K562 (cell line): ENCODE measurements around the gene ZFR2. TPM values are rescaled to one million over a fixed set of nuclear protein-coding genes. Genes with fewer than 3 reads are reported as not detected.

ENCODE experiments used
- ATAC-seq: fragments of 200-7000 bp; cut with Tn5 transposase; 3 replicates; pipeline ENCODE4 v1.9.1; 2020; ENCODE audit warnings: moderate library complexity
- BruUV-seq: library from RNA; stranded (reverse); fragments of 400-500 nt; replicated peaks from 2 replicates; lab custom pipeline; 2021; lab: Mats Ljungman, UMichigan
- CTCF ChIA-PET: fragments of 300-600 bp; formaldehyde crosslinking; extraction: SDS; loops from one replicate; lab custom pipeline; 2021; ENCODE audit warnings: low intra/inter-chr PET ratio; lab: Yijun Ruan, JAX
- POLR2A ChIA-PET: fragments of 300-600, 350-650 bp; sonication (Branson Sonifier 250); formaldehyde crosslinking; extraction: SDS; loops from one replicate; lab custom pipeline; 2021; ENCODE audit warnings: antibody characterized with exemption, inconsistent platforms; lab: Yijun Ruan, JAX
- DNase-seq, 4 experiments: peaks; one replicate each; pipeline versions ENCODE4 v3.0.0 to v3.0.0-alpha.2; 2011 to 2018; ENCODE audit warnings: low spot score in 3 of 4, mixed read lengths in 3 of 4; ENCODE audit errors: extremely low read depth in 1 of 4
- FAIRE-seq: peaks from 2 replicates; lab custom pipeline; 2011; peaks lifted over from hg19 to GRCh38; lab: Jason Lieb, UNC
- H2AFZ ChIP-seq: 2 replicates; pipeline ENCODE4 v1.6.0; 2011; ENCODE audit warnings: low read depth, low read length, control low read depth, inconsistent platforms
- H3K27ac ChIP-seq: fragments of 200-600 bp; 3 replicates; pipeline ENCODE4 v1.8.0; 2011; ENCODE audit warnings: low read depth, mild to moderate bottlenecking, control low read depth, inconsistent platforms, low read length, moderate library complexity, mixed read lengths; ENCODE audit errors: extremely low read depth
- H3K27me3 ChIP-seq, 2 experiments: fragments of 300-600 bp in 1 of 2; 2 replicates in 1 of 2; 3 replicates in 1 of 2; pipeline versions ENCODE4 v1.6.0 to v1.8.0; 2011; ENCODE audit warnings: inconsistent platforms in 2 of 2, low read length in 2 of 2, mild to moderate bottlenecking in 1 of 2, mixed read lengths in 1 of 2, moderate library complexity in 1 of 2; ENCODE audit not compliant: control insufficient read depth in 2 of 2, insufficient read depth in 2 of 2
- H3K36me3 ChIP-seq: fragments of 300-600 bp; 3 replicates; pipeline ENCODE4 v1.8.0; 2011; ENCODE audit warnings: mild to moderate bottlenecking, low read length, inconsistent platforms; ENCODE audit not compliant: control insufficient read depth, insufficient read depth
- H3K4me1 ChIP-seq, 2 experiments: fragments of 200-600 bp in 1 of 2; replicated peaks in 1 of 2; 2 replicates in 1 of 2; 3 replicates in 1 of 2; pipeline versions ENCODE4 v1.5.1 to v1.8.0; 2011; ENCODE audit warnings: inconsistent platforms in 2 of 2, low read length in 2 of 2, mild to moderate bottlenecking in 1 of 2, mixed read lengths in 1 of 2, moderate library complexity in 1 of 2; ENCODE audit not compliant: control insufficient read depth in 2 of 2, insufficient read depth in 2 of 2
- H3K4me2 ChIP-seq: 2 replicates; pipeline ENCODE4 v1.6.1; 2011; ENCODE audit warnings: low read length, control low read depth, inconsistent platforms, mixed read lengths; ENCODE audit not compliant: insufficient read depth
- H3K4me3 ChIP-seq: fragments of 200-600 bp; sonication (generic), shearing (Covaris generic); 2 replicates; pipeline ENCODE4 v1.5.1; 2016; ENCODE audit warnings: control low read depth, inconsistent platforms
- H3K79me2 ChIP-seq: fragments of 200-600 bp; 3 replicates; pipeline ENCODE4 v1.8.0; 2011; ENCODE audit warnings: low read length, inconsistent platforms; ENCODE audit not compliant: control insufficient read depth, insufficient read depth
- H3K9ac ChIP-seq, 2 experiments: 2 replicates each; pipeline versions ENCODE4 v1.6.0 to v1.6.1; 2011; ENCODE audit warnings: low read depth in 2 of 2, low read length in 2 of 2, control low read depth in 1 of 2, inconsistent platforms in 1 of 2, mild to moderate bottlenecking in 1 of 2, mixed read lengths in 1 of 2; ENCODE audit not compliant: insufficient read depth in 1 of 2
- H3K9me1 ChIP-seq: one replicate; pipeline ENCODE4 v1.6.0; 2011; ENCODE audit warnings: inconsistent platforms, mild to moderate bottlenecking, low read length, moderate library complexity; ENCODE audit not compliant: control insufficient read depth, insufficient read depth
- H3K9me3 ChIP-seq: replicated peaks from 2 replicates; pipeline ENCODE4 v1.5.1; 2011; ENCODE audit warnings: low read depth, low read length, inconsistent platforms; ENCODE audit not compliant: control insufficient read depth, insufficient read depth
- H4K20me1 ChIP-seq: replicated peaks from 2 replicates; pipeline ENCODE4 v1.6.1; 2011; ENCODE audit warnings: low read length, inconsistent platforms, mixed read lengths; ENCODE audit not compliant: control insufficient read depth, insufficient read depth
- ADNP ChIP-seq: fragments of 200-800 bp; sonication (Bioruptor generic); IDR thresholded peaks from 2 replicates; pipeline ENCODE4 v1.6.1; 2016; ENCODE audit warnings: missing genetic modification characterization, missing compliant biosample characterization
- ARID1B ChIP-seq: fragments of 450-650 bp; IDR thresholded peaks from 2 replicates; pipeline ENCODE4 v1.6.1; 2016; ENCODE audit warnings: antibody characterized with exemption, mild to moderate bottlenecking, inconsistent platforms
- BCOR ChIP-seq: fragments of 450-650 bp; IDR thresholded peaks from 2 replicates; pipeline ENCODE4 v1.6.1; 2016
- CEBPG ChIP-seq, 3 experiments: fragments of 200-800 bp in 1 of 3; sonication (Bioruptor generic) in 1 of 3; sonication (generic) in 1 of 3; formaldehyde crosslinking in 1 of 3; IDR thresholded peaks in 2 of 3; conservative IDR thresholded peaks in 1 of 3; 2 replicates each; pipeline versions ENCODE4 v1.6.1 to v1.8.0; 2016 to 2022; ENCODE audit warnings: missing compliant biosample characterization in 2 of 3, missing genetic modification characterization in 2 of 3, mild to moderate bottlenecking in 1 of 3, missing genetic modification reagents in 1 of 3
- ETS2 ChIP-seq: IDR thresholded peaks from 2 replicates; pipeline ENCODE4 v1.6.1; 2016; ENCODE audit warnings: borderline replicate concordance, missing genetic modification characterization, mild to moderate bottlenecking, moderate library complexity, missing compliant biosample characterization; ENCODE audit not compliant: poor library complexity, severe bottlenecking
- KDM1A ChIP-seq, 2 experiments: fragments of 450-650 bp; IDR thresholded peaks; 2 replicates each; pipeline ENCODE4 v1.6.1; 2016; ENCODE audit warnings: mild to moderate bottlenecking in 2 of 2
- LCOR ChIP-seq: sonication (generic); formaldehyde crosslinking; IDR thresholded peaks from 2 replicates; pipeline ENCODE4 v1.8.0; 2022; ENCODE audit warnings: mild to moderate bottlenecking, missing genetic modification reagents
- WGBS: fragments of 100-300 bp; shearing (Covaris generic); methylation state at CpG from one replicate; pipeline ENCODE4 v1.1.6; 2016; ENCODE audit warnings: low coverage, mixed read lengths; ENCODE audit not compliant: insufficient coverage; ENCODE audit errors: missing lambda C conversion rate; 5-methylcytosine and 5-hydroxymethylcytosine counted together
- in situ Hi-C: fragments of 300-500 bp; cut with MboI; formaldehyde crosslinking; loops from 4 replicates; pipeline ENCODE4 v1.15.0; 2018; ENCODE audit warnings: inconsistent platforms, mixed read lengths
- intact Hi-C: fragments of 100-400 bp; cut with micrococcal nuclease; formaldehyde crosslinking; loops from 2 replicates; pipeline ENCODE4 v1.14.2; 2022
- polyA plus RNA-seq, 8 experiments: library from polyadenylated mRNA; depleted of rRNA in 4 of 8; stranded (reverse) in 5 of 8; unstranded in 3 of 8; fragments of >200 nt; fragmentation: Nextera tagmentation in 2 of 8; fragmentation: Illumina TruSeq in 1 of 8; extraction: Ambion mirVana in 2 of 8; extraction: Trizol in 1 of 8; gene quantifications; 2 replicates each; pipeline versions ENCODE4 v1.2.1 to v1.2.3, GENCODE V29; 2011 to 2014; ENCODE audit warnings: inconsistent platforms in 1 of 8, missing spikeins in 1 of 8
- total RNA-seq, 7 experiments: library from RNA; depleted of rRNA in 6 of 7; stranded (reverse); fragments of >200 nt in 6 of 7; fragmentation: Illumina TruSeq in 2 of 7; extraction: Trizol in 2 of 7; gene quantifications; 2 replicates each; pipeline versions ENCODE4 v1.2.1 to v1.2.3, GENCODE V29; 2011 to 2021; ENCODE audit warnings: low replicate concordance in 1 of 7
- TF ChIP-seq, protein P1 (sequence below): sonication (generic); formaldehyde crosslinking; IDR thresholded peaks from 2 replicates; pipeline ENCODE4 v1.9.0; 2022; ENCODE audit warnings: mild to moderate bottlenecking, missing genetic modification reagents
- TF ChIP-seq, protein P2 (sequence below): fragments of 200-600 bp; sonication (generic); IDR thresholded peaks from one replicate; pipeline ENCODE4 v1.6.1; 2012; ENCODE audit warnings: mild to moderate bottlenecking, low read depth, low read length, inconsistent platforms

The ZFR2 gene
- total and polyA plus RNA-seq, 9 of the 15 experiments (the other 6 are each of a cell fraction or from before 2014, with no cell fraction given): 0.03 to 0.59 (median 0.07) TPM; not detected in 6

DNA sequence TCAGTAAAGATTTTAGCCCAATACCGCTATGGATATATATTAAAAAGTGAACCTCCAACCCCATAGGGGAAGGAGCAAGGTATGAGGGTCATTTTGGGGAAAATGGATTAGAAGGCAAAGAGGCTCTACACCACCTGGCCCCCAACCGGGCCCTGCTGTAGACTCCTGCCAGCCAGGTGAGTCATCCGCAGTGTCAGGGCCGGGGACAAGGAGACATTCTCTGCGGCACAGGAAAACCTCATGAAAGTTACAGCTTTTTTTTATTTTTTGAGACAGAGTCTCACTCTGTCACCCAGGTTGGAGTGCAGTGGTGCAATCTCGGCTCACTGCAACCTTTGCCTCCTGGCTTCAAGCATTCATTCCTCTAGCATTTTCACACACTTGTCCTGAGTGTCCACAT lies 32.0 kb downstream of the ZFR2 start (continued):
- TF ChIP-seq LCOR (CRISPR knock-in tag): no peak
- TF ChIP-seq ARID1B: no peak
- TF ChIP-seq, protein P1, sequence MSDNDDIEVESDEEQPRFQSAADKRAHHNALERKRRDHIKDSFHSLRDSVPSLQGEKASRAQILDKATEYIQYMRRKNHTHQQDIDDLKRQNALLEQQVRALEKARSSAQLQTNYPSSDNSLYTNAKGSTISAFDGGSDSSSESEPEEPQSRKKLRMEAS: no peak
- no peak for TF ChIP-seq CEBPG (CRISPR knock-in tag; IDR thresholded peaks at IDR 0.05)
- no peak for TF ChIP-seq CEBPG (tag; conservative IDR thresholded peaks at IDR 0.05 in 1 of 2, IDR thresholded peaks at IDR 0.05 in 1 of 2)
- TF ChIP-seq, all 486 proteins: peak for 0

DNA sequence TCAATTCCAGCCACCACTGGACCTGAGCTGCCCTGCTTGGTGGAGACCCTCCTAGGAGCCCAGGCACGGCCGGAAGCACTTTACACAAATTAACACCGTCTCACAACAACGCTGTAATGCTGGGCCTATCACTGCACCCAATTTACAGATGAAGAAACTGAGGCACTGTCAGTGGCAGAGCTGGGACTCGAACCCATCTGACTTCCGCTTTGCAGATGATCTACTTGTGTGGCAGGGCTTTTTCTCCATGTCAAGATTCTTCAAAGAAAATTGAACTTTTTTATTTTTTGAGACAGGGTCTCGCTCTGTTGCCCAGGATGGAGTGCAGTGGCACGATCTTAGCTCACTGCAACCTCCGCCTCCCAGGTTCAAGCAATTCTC lies 33.8 kb downstream of the ZFR2 start:
- H3K4me2 ChIP-seq: no peak overlapping the region
- intact Hi-C loops: no loop called here
- no peaks in the 10 kb centered on the region for H3K79me2 ChIP-seq
- CTCF ChIA-PET: no interaction called here
- TF ChIP-seq BCOR: peak; percentile 52
- TF ChIP-seq KDM1A (IDR thresholded peaks at IDR 0.05): peak in 1 of 2 experiments; percentile 54; a peak in 2 of 4 replicates
- TF ChIP-seq ADNP (tag): peak; percentile 26; the same call in 1 of the 2 replicates
- no peak for TF ChIP-seq ETS2 (tag)
- TF ChIP-seq, protein P2, sequence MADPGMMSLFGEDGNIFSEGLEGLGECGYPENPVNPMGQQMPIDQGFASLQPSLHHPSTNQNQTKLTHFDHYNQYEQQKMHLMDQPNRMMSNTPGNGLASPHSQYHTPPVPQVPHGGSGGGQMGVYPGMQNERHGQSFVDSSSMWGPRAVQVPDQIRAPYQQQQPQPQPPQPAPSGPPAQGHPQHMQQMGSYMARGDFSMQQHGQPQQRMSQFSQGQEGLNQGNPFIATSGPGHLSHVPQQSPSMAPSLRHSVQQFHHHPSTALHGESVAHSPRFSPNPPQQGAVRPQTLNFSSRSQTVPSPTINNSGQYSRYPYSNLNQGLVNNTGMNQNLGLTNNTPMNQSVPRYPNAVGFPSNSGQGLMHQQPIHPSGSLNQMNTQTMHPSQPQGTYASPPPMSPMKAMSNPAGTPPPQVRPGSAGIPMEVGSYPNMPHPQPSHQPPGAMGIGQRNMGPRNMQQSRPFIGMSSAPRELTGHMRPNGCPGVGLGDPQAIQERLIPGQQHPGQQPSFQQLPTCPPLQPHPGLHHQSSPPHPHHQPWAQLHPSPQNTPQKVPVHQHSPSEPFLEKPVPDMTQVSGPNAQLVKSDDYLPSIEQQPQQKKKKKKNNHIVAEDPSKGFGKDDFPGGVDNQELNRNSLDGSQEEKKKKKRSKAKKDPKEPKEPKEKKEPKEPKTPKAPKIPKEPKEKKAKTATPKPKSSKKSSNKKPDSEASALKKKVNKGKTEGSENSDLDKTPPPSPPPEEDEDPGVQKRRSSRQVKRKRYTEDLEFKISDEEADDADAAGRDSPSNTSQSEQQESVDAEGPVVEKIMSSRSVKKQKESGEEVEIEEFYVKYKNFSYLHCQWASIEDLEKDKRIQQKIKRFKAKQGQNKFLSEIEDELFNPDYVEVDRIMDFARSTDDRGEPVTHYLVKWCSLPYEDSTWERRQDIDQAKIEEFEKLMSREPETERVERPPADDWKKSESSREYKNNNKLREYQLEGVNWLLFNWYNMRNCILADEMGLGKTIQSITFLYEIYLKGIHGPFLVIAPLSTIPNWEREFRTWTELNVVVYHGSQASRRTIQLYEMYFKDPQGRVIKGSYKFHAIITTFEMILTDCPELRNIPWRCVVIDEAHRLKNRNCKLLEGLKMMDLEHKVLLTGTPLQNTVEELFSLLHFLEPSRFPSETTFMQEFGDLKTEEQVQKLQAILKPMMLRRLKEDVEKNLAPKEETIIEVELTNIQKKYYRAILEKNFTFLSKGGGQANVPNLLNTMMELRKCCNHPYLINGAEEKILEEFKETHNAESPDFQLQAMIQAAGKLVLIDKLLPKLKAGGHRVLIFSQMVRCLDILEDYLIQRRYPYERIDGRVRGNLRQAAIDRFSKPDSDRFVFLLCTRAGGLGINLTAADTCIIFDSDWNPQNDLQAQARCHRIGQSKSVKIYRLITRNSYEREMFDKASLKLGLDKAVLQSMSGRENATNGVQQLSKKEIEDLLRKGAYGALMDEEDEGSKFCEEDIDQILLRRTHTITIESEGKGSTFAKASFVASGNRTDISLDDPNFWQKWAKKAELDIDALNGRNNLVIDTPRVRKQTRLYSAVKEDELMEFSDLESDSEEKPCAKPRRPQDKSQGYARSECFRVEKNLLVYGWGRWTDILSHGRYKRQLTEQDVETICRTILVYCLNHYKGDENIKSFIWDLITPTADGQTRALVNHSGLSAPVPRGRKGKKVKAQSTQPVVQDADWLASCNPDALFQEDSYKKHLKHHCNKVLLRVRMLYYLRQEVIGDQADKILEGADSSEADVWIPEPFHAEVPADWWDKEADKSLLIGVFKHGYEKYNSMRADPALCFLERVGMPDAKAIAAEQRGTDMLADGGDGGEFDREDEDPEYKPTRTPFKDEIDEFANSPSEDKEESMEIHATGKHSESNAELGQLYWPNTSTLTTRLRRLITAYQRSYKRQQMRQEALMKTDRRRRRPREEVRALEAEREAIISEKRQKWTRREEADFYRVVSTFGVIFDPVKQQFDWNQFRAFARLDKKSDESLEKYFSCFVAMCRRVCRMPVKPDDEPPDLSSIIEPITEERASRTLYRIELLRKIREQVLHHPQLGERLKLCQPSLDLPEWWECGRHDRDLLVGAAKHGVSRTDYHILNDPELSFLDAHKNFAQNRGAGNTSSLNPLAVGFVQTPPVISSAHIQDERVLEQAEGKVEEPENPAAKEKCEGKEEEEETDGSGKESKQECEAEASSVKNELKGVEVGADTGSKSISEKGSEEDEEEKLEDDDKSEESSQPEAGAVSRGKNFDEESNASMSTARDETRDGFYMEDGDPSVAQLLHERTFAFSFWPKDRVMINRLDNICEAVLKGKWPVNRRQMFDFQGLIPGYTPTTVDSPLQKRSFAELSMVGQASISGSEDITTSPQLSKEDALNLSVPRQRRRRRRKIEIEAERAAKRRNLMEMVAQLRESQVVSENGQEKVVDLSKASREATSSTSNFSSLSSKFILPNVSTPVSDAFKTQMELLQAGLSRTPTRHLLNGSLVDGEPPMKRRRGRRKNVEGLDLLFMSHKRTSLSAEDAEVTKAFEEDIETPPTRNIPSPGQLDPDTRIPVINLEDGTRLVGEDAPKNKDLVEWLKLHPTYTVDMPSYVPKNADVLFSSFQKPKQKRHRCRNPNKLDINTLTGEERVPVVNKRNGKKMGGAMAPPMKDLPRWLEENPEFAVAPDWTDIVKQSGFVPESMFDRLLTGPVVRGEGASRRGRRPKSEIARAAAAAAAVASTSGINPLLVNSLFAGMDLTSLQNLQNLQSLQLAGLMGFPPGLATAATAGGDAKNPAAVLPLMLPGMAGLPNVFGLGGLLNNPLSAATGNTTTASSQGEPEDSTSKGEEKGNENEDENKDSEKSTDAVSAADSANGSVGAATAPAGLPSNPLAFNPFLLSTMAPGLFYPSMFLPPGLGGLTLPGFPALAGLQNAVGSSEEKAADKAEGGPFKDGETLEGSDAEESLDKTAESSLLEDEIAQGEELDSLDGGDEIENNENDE: no peak
- TF ChIP-seq, all 486 proteins: peak for 3
- peaks cover 11 to 37% of the 10 kb centered on the region in 2 experiments; a peak in 4 of 5 replicates for H3K27me3 ChIP-seq
- H3K4me1 ChIP-seq: peaks cover 0 to 29% of the 10 kb centered on the region in 2 experiments; a peak in 3 of 5 replicates
- no peak for ATAC-seq
- POLR2A ChIA-PET: interaction anchor here (0.7 kb wide), 1 partner anchor 73 kb away, joined by 4 read pairs; the partner anchor contains the start of gene MRPL54
- no peak for DNase-seq
- no peaks in the 10 kb centered on the region for H3K36me3 ChIP-seq
- no peak overlapping the region for H3K27ac ChIP-seq
- BruUV-seq: no TSS peak
- H3K4me3 ChIP-seq: no peak overlapping the region
- peak overlapping the region in 1 of 2 experiments; percentile 71; a peak in 1 of 4 replicates for H3K9ac ChIP-seq
- peaks cover 12% of the 10 kb centered on the region for H3K9me3 ChIP-seq
- no peaks in the 10 kb centered on the region for H3K9me1 ChIP-seq
- in situ Hi-C loops: no loop called here
- no peak for FAIRE-seq
- H2AFZ ChIP-seq: no peak overlapping the region
- 30% methylated on average over 8 of the region's 9 CpGs for WGBS
- H4K20me1 ChIP-seq: no peaks in the 10 kb centered on the region
